DMS114 treated with DMSO at 0.1 percent for 48 hours (cell line): ENCODE data around the gene COX5A.
A peak's percentile ranks its signal among the peaks of the same experiment; 100 is the strongest.
"Not testable (repeated sequence)": the region's sequence is repeated elsewhere in the genome, so short reads cannot be mapped to it uniquely, and the experiment has no call there.

ENCODE experiments used
- DNase-seq: peaks from one replicate; lab custom pipeline; 2025; ENCODE audit not compliant: unreplicated experiment; lab: John Stamatoyannopoulos, UW

COX5A gene

DNA sequence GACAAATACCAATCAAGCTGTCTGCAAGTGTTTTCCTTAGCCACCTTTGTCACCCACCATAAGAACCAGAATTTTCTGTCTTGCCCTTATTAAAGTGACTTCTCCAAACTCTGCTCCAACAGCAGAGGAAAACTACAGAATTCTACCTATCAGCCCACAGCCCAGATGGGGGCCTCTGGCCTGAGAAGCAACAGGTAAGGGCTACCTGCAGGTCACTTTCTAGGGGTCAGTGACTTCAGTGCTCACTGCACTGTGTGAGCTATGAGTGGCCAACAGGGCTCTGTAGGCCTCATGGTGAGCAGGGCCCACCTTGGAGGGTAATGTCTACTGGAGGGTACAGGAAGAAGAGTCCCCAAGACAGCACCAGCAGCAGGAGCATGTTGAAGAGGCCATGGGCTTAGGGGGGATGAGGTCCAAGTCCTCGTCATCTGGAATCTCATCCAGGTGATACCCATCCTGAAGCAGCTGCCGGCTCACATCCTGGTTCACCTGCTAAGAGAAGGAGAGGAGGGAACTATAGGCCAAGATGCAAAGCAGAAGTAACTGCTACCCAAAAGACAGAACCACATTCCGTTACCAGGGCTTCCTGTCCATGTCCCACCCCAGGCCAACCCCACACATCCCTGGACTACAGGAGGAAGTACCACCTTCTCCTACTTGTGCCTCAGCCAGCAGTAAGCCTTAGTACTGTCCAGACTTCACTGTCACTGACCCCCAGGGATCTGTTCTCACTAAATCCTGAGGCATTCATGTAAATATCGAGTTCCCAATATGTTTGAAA lies 35.4 kb downstream of the COX5A start:
- no peak for DNase-seq

DNA sequence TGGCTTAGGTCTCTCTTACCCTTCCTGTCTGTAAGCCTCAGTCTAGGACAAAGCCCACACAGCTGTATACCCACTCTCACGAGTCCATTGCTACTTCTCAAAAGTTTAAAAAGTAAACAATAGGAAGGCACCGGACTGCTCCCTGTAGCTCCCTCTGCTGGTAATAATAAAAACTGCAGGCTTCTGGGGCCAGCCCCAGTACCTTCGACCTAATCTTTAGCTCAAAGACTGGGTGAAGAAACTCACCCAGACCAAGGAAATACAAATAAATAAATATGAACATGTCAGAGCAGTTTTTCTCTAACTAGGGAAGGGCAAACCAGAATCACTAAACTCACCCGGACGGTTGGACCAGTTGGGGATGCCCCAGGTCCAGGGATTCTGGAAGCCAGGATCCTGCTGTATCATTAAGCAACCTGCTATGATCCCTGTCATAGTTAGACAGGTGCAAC lies 36.2 kb downstream of the COX5A start:
- peak; percentile 65 for DNase-seq

DNA sequence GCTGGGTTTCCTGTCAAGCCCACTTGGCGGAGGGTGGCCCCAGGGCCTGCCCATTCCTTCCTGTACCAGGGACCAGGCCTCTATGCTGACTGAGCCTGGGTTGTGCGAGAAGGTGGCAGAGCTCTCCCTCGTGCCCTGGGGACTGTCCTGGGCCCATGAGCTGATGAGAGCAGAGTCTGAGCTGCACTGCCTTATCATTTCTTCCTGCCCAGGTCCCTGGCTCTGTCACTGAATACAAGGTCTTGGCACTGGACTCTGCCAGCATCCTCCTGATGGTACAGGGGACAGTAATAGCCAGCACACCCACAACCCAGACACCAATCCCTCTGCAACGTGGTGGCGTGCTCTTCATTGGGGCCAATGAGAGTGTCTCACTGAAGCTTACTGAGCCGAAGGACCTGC lies 40.6 kb downstream of the COX5A start:
- no peak for DNase-seq

DNA sequence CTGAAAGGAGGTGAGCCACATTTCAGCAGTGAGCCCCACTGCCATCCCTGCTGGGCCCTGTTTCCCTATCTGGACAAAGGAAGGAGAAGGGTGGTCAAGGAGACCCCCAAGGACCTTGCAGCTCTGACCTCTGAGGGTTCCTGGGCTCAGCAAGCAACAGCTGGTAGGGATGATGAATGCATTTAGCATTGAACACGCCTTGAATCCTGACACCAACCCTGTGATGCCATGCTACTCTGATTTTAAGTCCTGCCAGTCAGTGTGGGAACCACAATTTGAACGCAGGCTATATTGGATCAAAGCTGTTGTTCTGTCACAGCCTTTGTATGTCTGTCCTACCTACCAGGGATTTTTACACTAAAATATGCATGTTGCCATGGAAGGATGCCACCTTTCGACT lies 41.6 kb downstream of the COX5A start:
- DNase-seq = no peak

DNA sequence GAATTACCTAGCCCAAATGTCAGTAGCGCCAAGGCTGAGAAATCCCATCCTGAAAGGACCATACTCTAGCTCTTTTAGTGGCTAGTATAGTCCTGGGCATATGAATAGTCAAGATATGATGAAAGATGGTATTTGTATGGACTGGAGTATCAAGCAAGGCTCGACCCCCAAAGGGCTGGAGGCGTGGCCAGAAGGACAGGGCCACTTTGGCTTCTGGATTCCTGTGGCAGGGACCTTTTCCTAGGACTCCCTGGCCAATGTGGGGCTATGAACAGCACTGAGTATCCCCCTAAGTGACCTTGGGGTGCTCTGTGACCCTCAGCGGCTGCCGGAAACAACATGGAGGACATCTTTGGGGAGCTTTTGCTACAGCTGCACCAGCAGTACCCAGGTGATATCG lies 42.0 kb downstream of the COX5A start:
- DNase-seq = no peak

DNA sequence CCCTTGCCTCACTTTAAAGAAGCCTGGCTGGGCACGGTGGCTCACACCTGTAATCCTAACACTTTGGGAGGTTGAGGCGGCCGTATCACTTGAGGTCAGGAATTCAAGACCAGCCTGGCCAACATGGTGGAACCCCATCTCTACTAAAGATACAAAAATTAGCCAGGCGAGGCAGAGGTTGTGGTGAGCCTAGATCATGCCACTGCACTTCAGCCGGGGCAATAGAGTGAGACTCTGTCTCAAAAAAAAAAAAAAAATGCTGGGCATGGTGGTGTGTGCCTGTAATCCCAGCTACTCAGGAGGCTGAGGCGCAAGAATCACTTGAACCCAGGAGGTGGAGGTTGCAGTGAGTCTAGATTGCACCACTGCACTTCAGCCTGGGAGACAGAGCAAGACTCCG lies 43.5 kb downstream of the COX5A start:
- not testable (repeated sequence) for DNase-seq

DNA sequence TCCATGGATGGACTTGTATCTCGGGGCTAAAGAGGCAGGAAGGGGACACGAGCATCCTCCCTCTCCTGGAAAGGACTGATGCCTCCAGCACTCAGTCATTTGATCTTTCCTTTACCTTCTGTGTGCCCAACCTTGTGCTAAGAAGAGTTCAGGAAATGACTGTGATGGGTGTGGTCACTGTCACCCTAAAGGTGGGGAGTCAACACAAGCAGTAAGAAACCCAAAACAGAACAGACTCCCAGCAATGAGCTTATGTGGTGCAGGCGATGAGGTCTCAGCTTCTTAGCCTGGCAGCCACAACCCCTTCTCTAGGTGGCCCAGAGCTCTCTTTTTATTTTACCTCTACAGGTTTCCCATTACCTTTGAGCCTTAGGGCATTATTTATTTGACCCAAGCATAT lies 44.2 kb downstream of the COX5A start:
- DNase-seq = no peak

DNA sequence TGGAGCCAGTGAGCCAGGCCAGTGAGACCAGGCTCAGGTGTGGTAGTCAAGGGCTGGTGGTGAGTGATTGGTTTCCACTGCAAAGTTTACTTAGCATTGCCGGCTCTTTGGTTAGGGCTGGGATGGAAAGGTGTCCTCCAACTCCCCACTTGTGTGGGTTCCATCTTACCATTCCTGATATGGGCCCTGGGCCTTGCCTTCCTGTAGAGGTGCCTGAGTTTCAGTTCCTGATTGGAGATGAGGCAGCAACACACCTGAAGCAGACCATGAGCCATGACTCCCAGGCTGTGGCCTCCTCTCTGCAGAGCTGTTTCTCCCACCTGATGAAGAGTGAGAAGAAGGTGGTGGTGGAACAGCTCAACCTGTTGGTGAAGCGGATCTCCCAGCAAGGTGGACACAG lies 44.9 kb downstream of the COX5A start:
- no peak for DNase-seq

DNA sequence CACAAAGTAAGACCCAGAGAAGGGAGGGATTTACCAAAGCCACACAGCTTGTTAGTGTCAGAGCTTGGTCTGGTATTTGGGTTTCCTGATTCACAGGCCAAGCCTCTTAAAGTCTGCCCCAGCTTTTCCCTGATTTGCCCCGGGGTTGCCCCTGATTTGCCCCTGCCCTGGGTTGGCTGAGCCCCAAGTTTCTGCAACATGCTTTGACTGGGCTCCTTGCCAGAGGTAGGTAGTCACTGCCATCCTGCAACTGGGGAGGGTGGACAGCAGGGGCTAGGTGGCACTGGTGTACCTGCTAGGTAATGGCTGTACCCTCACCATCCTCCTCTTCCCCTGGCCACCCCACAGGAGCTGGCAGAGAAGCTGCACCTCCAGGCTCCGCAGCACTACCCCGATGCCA lies 45.6 kb downstream of the COX5A start:
- no peak for DNase-seq

DNA sequence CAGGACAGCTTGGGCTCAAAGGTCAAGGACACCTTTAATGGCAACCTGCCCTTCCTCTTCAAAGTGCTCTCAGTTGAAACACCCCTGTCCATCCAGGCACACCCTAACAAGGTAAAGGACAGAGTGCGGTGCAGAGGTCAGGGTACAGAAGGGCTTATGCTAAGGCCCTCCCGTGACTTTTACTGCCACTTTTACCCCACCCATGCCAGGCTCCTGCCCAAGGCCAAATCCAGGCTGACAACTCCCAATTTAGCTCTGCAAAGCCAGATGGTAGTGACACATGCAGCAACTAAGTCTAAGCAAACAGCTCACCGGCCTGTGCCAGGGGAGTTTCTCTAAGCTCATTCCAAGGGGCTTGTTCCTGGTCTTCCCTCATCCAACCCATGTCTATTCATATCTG lies 46.4 kb downstream of the COX5A start:
- DNase-seq = no peak

DNA sequence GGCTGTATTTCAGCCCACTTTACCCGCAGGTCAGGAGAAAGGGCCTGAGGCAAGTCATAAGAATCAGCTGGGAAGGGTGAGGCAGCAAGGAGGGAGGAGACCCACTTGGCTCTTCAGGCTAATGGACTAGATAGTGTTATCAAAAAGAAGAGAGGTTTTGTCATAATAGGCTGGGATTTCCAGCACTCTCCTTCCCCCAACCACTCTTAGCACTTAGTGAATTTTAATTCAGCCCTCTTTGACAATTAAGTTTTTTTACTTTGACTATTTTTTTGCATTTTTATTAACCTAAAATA lies 47.3 kb downstream of the COX5A start:
- DNase-seq = no peak

DNA sequence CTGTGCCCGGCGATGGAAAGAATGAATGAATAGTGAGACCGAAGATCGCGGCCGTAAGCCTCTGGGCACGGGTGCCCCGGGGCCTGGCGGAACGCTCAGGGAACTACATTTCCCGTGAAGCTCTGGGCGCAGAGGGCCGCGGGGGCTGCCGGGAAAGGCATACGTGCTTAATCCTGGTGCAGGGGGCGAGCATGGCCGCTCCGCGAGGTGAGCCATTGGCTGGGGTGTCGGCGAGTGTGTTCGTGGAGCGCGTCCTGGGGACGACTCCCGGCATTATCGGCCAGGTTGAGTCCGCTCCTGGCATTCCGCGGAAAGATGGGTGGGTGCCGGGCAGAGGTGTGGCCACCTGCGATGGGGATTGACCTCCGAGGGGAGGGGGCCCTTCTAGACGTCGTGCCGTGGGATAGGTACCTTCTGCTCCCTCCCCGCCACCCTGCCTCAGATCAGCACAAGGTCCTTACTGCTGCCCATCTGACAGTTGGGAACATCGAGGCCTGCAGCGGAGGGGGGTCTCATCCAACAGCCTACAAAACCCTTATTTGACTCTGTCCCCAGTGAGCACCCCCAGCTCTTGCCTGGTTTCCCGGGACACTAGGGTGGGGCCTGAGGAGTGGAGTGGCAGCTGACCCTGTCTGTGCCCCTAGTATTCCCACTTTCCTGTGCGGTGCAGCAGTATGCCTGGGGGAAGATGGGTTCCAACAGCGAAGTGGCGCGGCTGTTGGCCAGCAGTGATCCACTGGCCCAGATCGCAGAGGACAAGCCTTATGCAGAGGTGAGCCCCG lies 47.8 kb downstream of the COX5A start, which contains the start of gene MPI:
MPI (plus strand) TSS at position 160 of the 782 bp plus-strand sequence; CDS start at position 192, 32 bp downstream.
- DNase-seq = peak; percentile 74

DNA sequence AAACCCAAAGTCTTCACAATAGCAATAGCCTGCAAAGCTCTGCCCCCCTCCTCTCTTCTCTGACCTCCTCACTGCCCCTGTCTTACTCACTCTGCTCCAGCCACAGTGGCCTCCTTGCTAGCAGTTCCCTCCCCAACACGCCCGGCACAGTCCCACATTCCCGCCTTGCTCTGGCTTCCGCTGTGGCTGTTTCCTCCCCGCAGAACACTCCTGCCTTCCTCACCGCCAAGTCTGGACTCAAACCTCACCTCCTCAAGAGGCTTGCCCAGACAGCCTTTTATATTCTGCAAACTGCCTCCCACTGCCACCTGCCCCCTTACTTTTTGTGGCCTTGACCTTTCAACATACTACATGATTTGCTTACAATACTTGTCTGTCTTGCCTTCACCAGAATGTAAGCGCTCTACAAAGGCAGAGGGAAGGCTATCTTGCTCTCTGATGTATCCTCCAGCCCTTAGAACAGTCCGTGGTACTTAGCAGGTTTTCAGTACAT lies 48.4 kb downstream of the COX5A start:
- DNase-seq = no peak

DNA sequence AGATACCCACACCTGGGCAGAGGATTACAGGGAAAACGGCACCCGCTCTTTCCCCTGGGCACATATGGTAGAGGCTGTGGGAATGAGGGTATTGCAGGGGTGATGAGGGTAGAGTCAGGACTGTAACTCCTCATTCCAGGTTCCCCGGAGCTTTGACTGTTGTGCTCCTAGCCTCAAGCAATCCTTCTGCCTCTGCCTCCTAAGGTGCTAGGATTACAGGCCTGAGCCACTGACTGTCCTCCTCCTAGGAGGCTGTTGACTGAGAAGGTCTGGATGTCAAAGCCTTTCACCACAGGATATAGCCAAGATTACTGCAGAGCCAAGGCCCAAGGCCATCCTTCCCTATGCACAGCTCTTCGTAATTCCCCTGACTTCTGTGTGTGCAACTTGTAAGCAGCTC lies 49.2 kb downstream of the COX5A start:
- no peak for DNase-seq

DNA sequence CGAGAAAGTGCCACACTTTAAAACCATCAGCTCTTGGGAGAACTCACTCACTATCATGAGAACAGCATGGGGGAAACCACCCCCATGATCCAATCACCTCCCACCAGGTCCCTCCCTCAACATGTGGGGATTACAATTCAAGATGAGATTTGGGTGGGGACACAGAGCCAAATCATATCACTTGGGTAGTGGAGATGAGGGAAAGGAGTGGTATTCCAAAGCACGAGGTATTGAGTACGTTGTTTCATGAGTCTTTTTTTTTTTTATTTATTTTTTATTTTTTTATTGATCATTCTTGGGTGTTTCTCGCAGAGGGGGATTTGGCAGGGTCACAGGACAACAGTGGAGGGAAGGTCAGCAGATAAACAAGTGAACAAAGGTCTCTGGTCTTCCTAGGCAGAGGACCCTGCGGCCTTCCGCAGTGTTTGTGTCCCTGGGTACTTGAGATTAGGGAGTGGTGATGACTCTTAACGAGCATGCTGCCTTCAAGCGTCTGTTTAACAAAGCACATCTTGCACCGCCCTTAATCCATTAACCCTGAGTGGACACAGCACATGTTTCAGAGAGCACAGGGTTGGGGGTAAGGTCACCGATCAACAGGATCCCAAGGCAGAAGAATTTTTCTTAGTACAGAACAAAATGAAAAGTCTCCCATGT lies 50.2 kb downstream of the COX5A start:
- DNase-seq = not testable (repeated sequence)

DNA sequence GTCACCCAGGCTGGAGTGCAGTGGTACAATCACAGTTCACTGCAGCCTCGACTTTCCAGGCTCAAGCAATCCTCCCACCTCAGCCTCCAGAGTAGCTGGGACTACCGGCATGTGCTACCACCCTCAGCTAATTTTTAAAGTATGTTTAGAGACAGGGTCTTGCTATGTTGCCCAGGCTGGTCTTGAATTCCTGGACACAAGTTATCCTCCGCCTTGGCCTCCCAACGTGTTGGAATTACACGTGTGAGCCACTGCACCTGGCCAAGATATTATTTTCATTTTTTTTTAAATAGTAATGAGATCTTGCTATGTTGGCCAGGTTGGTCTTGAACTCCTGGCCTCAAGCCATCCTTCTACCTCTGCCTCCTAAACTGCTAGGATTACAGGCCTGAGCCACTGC lies 52.4 kb downstream of the COX5A start:
- DNase-seq = no peak

DNA sequence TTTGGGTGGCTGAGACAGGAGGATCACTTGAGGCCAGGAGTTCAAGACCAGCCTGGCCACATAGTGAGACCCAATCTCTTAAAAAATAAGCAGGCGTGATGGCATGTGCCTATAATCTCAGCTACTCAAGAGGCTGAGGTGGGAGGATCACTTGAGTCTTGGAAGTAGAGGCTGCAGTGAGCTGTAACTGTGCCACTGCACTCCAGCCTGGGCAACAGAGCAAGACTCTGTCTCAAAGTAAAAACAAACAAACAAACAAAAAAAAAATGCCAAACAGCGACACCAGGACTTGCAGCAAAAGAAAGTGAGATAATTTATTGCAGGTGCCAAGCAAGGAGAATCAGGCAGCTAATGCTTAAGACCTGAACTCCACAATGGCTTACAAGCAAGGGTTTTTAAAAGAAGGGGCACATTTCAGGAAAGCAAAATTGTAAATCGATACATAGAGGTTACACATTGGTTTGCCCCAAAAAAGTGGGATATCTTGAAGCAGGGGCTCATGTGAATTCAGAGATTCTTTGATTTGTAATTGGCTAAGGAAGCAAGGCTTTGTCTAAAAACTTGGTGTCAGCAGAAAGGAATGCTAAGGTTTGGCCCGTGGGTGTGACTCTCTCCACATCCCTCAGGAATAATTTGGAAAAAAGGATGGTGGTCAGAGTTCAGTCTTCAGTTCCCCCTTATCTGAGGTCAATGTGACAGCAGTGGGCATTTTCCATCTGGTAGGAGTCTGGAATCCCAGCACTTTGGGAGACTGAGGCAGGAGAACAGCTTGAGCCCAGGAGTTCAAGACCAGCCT lies 53.2 kb downstream of the COX5A start:
- no peak for DNase-seq

DNA sequence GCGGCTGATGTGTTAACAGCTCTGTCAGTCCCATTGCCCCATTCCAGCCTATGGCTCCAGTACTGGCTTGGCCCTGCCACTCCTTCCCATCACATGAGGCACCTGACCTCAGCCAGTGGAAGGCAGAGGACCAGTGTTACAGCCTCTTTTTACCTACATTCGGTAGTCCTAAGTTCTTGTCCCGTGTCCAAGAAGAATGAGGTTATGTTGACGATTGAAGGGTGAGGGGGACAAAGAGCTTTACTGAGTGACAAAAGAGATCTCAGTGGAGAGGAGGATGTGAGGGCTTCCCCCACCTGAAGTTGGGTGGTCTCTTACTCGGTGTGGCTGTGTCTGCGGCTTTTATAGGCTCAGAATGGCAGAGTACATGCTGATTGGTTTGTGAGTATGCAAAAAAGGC lies 55.3 kb downstream of the COX5A start:
- no peak for DNase-seq

DNA sequence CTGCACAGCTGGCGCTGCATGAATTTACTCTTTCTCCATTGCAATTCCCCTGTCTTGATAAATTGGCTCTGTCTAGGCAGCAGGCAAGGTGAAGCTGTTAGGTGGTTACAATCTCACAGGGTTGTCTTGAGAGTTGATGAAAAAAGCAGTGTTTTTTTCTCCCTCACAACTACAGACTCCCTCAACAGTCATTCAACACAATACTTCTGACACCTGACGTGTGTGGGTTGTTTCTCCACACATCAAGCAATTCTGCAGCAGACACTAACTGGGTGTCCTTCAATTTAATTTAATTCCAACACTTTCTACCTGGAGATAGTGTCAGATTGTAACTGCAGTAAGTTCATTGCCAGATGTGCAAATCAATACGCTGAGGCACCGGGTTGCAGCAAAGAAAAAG lies 59.6 kb downstream of the COX5A start:
- no peak for DNase-seq

DNA sequence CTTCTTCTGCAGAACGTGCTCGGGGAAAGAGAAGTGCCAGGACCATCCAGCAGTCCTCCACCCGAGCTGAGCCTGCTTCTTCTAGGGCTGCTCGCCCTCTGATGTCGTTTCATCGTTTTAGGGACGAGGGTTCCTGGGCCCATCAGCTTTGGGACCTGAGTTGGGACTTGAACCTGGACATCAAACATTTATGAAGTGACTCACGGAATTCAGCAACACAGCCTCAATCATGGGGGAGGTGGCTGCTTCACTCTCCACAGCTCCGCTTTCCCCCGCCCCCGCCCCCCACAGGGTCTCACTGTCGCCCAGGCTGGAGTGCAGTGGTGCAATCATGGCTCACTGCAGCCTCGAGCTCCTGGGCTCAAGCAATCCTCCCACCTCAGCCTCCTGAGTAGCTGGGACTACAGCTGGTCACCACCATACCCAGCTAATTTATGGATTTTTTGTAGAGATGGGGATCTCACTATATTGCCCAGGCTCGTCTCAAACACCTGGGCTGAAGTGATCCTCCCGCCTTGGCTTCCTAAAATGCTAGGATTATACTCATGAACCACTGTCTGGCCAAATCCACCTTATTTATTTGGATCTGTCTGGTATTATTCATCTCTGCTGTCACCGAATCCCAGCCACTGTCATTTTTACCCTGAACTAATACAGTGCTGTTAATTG lies 64.0 kb downstream of the COX5A start:
- DNase-seq = peak; percentile 70
